T-helper 1 cell (primary cell): Measurements from ENCODE around the gene MAGI1.

Experiments used
- DNase-seq, 5 donors: peaks; one replicate each; pipeline ENCODE4 v3.0.0-alpha.2; 2012 to 2020

Gene MAGI1

DNA sequence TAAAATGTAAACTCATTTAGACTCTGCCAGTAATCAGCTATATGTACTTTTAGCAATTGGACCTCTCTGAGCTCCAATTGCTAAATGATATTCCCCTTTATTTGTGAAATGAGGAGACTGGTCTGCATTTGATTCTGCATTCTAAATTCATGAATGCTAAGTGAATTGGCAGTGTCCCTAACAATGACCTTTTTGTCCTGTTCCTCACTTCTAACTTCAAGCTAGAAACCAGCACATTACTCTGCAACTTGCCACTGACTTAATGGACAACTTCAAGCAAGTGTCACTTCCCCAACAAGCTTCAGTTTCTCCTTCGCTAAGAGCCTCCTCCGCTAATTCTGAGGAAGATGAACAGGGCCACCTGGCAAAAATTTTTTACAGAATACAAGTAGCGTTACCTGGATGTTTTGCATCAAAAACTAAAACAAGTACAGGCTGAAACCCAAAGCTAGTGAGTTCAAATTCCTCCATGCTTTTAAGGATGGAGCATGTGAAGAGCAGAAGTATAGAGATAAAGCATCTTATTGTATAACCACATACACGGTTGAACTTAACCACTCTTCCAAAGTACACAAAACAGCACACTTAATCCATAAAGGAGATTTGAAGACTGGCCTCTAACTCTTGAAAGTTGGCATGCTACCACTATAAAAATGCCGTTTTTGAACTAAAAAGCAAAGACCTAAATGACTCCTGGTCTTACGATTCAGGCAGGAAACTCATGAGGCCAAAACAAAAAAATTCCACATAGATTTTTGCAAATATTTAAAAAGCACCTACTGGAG, 207.6 kb downstream of the MAGI1 start:
- DNase-seq = no peak

DNA sequence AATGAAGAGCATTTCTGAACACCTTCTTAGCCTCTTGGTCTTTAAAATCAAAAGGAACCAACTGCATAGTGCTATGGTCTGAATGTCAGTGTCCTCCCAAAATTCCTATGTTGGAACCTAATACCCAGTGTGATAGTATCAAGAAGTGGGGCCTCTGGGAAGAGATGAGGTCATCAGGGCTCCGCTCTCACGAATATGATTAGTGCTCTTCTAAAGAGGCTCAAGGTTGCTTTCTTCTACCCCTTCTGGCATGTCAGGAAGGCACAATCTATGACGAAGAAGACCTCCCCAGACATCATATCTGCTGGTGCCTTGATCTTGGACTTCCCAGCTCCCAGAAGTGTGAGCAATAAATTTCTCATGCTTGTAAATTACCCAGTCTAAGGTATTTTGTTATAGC, 209.5 kb downstream of the MAGI1 start:
- DNase-seq = no peak

DNA sequence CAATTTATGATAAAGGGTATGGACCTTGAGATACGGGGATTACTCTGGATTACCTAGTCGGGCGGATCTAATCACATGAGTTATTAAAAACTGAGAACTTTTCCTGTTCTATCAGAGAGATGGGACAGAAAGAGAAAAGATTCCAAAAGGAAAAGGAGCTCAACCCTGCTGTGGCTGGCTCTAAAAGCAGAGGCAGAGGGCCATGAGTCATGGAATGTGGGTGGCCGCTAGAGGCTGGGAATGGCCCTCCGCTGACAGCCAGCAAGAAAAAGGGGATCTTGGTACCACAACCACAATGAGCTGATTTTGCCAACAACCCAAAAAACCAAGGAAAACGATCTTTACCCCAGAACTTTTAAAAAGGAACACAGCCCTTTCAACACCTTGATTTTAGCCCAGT, 210.0 kb downstream of the MAGI1 start:
- no peak for DNase-seq

DNA sequence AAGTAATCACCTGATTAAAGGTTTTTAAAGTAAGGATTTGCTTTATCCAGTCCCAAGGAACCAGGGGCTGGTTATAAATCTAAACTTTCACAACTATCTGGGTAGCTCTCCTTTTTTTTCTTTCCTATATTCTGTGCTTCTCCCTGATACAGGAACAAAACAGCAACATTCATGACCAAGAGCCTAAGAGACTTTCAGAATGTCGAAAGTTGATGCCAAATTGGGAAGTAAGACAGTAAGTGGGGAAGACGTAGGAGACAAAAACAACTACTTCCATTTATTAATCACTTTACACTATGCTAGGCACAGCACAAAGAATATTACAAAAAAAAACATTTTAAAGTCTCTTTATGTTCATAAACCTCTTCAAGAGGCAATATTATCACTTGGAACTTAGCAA, 211.6 kb downstream of the MAGI1 start:
- no peak for DNase-seq

DNA sequence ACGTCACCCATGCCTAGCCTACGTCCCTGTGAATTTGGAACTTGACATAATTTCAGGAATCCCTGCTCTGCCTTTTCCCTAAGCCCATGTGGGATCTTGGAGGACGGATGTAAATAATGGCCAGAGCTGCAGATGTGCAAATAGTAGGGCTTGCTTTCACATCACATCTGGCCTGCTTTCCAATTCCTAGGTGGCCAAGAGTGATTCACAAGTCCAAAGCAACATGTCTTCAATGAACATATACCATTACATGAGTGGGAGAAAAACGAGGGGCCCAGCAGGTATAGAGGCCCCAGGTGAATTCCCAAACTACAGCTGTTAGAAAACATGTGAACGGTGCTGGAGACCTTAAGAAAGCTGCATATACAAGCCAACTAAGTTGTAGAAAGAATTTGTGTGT, 214.6 kb downstream of the MAGI1 start:
- no peak for DNase-seq

DNA sequence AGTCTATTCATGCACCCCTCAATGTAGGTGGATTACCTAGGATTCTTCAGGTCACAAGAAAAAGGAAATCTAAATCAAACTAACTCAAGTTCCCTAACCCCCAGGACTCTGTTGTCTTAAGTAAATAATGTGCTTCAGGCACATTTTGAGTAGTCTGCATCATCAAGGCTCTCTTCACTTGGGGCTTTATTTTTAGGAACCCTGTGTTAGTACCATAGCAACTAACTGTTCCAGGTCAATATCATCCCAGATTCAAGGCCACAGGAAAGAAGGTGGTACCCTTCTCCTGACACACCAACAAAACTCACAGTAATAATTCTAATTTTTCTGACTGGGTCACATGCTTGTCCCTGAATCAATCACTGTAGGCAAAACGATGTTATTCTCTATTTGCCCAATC, 218.1 kb downstream of the MAGI1 start:
- DNase-seq = no peak

DNA sequence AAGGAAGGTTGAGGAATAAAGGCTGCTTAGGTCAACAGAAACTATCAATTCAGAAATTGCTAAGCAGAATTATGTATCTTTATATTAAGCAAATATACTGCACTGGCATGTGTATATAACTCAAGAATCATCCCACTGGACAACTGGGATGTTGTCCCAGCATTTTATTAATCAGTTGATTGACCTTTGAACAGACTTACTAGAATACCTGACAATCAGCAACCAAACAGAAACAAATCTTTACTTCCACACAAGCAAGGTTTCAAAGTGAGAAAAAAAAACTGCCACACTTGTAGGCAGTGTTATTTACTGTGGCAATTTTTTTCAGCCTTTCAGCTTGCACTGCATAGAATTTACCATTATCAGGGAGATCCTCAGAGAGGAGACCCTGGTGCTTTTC, 218.8 kb downstream of the MAGI1 start:
- no peak for DNase-seq

DNA sequence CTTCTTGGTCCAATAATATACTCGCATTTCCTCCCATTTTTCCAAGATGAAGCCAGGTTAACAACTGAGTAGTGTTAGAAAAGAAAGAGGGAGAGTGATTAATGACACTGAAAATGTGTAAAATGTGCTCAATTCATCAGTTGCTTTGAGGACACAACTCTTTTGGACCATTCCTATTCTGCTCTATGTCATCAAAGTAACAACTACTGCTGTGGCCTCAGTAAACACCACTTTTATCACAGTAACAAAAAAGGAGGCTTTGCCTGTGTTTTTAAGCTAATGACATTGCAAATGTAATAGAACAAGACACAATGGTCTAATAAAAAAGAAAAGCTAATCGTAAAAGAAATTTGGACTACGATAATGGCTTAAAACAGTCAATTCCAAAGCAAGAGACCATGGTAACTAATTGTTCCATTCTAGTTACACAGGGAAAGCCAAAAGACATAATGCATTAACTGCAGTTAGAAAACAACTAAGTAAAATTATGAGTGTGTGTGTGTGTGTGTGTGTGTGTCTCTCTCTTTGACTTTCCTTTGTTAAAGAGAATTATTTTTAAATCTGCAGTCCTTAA, 221.1 kb downstream of the MAGI1 start:
- DNase-seq = no peak

DNA sequence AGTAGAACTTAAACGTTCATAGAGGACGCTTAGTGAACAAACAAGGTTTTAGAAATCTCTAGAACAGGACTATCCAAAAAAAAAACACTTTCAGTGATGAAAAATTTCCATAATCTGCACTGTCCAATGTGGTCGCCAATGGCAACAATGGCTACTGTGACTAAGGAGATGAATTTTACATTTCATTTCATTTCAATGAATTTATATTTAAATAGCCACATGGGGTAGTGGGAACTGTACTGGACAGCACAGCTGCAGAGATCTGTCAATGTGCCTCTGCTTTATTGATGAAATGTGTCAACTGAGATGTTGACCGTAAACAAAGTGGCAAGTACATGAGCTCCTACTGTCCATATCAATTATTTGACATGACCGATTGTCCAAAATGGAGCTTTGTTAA, 222.5 kb downstream of the MAGI1 start:
- no peak for DNase-seq

DNA sequence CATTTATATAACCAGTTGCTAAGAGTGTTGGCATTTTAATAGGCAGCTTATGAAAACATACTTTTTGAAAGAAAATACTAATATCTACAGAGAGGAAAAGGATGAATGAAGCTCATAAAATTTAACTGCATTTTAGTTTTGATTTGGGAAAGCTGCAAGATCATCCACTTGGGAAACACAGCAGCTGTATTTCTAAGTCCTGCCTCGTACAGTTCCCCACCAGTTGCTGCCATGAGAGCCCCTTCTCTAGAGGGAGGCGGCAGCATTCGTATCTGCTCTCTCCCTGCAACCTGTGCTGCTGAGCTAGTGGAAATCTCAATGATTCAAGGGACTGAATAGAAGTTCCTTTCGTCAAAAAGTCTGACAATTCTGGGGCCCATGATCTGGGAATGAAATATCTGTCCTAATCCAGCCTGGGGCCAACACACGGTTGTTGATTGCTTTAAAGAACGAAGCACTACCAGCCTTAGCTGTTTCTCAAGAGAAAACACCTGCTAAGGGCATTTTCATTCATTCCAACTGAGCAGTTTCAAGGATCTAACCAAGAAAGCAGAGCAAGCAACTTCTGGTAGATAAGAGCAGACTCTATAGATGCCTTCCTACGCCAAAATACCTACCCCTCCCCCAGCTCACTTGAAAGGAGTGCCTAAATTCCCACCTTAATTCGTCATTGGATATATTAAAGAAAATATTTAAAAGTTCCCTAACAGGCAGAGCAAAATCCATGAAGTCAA, 223.7 kb downstream of the MAGI1 start:
- DNase-seq = no peak

DNA sequence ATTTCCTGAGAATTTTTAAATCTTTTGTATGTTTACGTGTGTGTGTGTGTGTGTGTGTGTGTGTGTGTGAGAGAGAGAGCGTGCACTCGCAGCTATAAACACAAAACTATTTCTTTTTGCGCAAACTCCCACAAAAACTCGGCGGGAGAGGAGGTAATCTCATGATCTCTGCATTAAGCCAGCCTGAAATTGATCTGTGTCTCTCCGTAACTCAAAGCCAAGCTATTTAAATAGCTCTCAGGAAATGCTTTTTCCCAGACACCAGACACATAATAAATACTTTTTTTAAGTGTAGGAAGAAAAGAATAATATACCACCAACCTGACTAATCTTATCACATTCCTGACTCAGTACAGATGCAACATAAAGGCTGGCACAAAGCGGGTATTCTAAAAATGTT, 226.8 kb downstream of the MAGI1 start:
- no peak for DNase-seq

DNA sequence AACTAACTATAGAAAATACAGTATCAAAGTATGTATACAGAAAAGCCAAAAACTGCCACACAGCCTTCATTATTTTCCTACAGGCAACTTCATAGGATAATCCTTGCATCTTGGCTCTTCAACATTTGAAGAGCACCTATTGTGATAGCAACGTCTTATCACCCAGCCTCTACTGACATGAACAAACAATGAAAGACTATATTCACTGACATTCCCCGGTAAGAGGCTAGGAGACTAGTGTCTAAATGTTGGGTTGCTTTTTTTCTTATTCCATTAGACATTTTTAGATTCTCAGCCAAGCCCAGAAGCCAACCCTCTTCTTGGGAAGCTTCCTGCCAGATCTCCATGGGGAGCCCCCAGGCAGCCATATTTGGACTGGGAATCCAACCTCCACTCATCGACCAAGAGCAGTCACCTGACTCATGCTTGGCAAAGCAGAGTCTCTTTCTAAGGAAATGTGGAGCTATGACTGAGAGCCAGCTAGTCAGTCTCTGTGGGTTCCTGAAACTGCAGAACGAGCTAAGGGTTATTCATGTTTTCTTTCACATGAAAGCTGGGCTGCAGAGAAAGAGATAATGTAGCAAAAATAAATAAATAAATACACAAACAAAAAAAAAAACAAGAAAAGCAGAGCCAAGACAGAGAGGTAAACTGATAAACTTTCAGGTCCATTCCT, 227.5 kb downstream of the MAGI1 start:
- DNase-seq = no peak

DNA sequence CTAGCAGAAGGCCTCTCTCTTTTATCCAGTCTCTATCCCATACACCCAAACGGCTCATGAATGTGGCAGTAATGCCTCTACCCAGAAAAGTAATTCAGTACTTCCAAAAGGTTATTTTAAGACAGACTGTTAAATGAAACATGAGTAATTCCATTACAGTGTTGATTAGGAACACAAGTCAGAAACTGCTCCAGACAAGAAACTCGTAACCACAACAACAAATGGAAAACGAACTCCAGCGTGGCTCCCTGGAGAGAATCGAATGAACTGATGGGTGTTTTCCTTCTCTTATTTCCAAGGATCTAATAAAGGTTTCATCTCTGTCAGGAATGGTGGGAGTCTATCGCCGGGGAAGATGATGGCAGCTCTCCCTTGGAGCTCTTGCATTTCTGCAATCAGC, 228.4 kb downstream of the MAGI1 start:
- DNase-seq = no peak

DNA sequence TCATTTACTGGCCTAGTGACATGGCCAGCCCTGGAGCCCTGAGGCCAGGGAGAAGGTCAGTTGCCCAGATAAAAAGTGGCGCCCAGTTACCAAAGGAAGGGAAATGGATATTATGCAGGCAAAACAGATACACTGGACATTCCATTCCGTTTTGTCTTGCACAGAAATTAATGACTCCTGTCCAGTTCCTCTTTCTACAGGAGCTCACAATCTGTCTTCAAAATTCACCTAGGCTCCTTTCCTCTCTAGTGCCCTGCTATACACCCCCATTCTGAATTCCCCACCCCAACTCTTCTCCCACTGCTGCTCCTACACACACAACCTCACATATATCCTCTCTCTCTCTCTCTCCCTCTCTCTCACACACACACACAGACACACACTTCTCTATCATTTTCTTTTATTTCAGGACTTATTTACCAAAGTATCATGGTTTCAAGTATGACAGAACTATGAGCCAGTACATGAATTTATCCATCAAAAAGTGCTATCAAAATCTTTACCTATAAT, 229.0 kb downstream of the MAGI1 start:
- no peak for DNase-seq

DNA sequence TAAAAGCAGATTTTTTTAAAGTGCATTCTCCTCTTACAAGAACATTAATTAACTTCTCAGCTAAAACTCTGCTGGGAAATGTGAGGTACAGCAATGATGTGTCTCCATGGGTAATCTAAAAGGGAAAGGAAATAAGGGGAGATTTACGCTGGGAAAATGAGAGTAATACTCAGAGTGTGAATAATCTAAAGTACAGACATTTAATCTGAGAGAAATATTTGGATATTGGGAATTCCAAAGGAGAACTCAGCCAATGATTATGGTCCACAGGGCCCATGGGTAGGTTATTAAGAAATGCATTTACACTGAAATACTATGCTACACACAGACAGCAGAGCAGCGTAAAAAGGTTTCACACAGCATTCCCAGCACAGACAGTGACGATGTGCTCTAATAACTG, 229.9 kb downstream of the MAGI1 start:
- DNase-seq = no peak

DNA sequence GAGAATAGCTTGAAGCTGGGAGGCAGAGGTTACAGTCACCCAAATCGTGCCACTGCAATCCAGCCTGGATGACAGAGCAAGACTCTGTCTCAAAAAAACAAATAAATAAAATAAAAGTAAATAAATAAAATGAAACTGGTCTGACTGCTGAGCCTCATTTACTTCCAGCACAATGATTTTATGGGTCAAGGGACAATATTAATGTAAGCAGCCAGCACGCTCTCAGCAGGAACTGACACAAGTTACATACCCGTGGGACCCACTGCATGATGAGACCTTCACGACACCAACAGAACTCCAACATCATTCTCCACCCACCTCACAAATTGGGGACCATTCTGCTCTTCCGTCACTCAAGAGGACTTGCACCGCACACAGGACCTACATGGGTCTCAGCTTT, 230.3 kb downstream of the MAGI1 start:
- DNase-seq = no peak

DNA sequence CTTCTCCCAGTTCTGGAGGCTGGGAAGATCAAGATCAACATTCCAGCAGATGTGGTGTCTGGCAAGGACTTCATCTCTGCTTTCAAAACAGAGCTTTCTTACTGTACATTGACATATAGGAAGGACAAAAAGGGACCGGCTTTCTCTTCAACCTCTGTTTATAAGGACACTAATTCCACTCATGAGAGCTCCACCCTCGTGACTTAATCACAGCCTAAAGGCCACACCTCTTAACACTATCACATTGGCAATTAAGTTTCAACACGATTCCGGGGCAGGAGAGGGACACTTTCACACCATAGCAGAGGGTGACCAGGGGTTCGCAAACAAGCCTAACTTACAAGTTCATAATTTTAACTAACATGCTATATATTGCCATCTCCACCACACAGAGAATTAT, 231.5 kb downstream of the MAGI1 start:
- no peak for DNase-seq

DNA sequence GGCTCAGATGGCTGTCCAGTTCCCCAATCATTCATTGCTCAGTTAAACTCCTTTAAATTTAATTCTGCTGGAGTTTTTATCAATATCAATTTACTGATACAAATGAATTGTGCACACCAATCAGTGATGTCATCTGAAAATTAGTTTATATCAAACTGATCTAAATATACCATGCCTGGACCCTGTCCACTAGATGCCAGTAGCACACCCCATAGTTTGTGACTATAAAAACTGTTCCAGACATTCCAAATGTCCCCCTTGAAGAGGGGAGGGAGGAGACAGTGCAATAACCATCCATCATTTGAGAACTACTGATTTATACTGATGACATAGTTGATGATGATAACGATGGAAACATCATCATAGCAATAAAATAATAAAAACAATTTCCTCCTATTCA, 232.1 kb downstream of the MAGI1 start:
- no peak for DNase-seq

DNA sequence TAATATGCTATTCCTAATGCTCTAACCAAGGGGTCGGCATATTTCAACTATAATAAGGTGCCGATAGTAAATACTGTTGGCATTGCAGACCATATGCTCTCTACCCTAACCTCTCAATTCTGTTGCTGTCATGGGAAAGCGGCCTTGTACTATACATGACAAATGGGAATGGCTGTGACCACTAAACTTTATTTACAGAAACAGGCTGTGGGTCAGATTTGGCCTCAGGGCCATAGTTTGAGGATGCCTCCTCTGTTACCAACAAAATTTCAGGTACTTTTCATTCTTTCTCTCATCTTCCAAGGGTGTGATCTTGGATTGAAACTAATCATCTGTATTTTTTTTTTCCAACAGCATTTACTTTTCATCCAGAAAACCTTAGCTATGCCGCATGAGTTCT, 242.0 kb downstream of the MAGI1 start:
- no peak for DNase-seq

DNA sequence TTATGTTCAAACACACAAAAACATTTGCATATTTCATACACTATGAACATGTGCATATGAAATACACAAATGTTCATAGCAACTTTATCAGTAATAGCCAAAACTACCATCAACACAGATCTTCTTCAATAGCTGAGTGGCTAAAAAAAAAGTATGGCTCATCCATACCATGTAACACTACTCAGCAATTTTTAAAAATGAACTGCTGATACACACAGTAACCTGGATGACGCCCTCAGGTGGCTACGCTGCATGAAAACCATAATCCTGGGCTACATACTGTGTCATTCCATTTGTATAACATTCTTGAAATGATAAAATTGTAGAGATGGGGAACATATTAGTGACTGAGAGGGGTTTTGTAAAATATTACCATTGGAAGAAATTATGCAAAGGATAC, 243.6 kb downstream of the MAGI1 start:
- DNase-seq = no peak

DNA sequence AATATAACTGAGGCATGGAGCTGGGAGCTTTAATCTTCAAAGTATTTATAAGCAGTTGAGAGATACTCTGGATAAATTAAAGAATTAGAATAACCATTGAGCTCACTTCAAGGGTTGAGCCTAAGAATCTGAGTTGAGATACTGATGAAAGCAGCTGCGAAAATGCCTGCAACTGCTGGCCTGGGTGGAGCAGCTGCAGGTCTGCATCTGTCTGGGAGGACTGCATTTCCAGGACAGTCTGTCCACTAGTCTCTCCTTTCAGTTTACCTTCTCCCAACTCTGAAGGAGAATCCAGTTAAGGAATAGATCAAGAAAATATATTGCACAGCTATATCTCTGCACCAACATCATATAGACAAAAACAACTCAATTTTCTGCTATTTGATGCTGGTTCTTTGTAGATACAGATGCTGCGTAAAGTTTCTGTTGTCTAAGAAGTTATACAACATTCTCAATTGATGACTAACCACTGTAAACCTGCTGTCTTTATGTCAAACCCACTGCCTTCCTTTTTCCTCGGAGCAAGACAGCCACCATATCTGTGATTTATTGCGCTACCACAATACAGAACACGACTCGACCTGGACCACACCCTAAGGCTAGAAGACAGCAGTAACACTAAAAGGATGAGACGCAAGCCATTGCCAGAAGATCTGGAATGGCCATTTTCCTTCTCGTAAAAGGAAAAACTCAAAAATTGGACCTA, 245.1 kb downstream of the MAGI1 start:
- DNase-seq = no peak

DNA sequence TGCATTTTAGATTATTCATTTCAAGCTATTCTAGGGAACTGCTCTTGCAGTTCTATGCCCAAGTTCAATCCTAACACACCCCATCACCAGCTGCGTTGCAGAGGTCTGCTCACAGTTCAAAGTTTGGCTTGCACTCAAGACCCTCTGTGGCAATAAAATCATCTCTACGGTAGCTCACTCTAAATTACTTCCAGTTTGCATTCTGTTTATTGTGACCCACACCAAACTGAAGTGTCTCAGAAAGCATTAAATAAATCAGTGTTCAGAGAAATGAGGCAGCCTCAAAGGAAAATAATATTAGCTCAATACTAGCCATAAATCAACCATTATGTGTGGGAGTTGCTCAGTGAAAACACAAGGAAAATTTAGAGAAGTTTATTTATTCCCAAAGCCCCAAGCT, 250.3 kb downstream of the MAGI1 start:
- DNase-seq = no peak

DNA sequence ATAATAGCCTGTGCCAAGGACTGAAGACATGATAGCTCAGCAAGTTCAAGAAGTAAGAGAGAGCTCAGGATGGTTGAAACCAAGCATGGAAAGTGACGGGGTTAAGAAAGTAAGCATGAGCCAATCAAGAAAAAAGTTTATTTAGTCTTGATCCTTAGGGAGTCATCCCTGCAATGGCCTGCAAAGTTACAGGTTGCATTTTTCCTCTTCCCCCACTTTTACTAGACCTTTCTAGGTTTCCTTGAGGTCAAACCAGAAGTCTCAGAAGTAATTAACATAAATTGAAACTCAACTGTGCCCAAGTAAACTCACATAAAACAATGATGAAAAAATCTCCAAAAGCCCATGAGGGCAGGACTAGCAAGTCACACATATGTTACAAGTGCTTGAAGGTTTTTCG, 250.9 kb downstream of the MAGI1 start:
- DNase-seq = no peak
